ENCODE data around the gene RAB35.

The RAB35 gene

DNA sequence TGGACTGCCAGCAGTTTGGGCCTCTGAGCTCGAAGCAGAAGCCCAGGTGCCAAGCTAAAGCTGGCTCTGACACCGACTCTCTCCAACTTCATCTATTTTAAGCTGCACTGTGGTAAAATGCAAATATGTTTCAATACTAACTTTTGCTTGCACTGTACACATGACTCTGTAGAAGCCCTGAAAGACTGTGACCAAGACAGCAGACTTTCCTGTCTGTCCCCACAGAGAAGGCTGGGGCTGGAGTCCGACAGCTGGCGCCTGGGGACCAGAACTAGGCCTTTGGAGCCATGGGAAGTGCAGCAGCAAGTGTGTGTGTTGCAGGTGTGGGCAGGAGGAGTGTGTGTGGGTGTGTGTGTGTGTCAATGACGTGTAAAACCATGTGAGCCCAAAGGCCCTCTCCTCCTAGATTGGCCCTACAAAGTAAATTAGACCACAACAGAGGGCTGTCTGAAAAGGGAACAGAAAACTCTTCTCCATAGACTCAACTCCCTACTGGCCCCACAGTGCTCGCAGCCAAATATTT, 16.4 kb upstream of the RAB35 start:
- DNase-seq (ENCODE audit: low read depth), result no peak

DNA sequence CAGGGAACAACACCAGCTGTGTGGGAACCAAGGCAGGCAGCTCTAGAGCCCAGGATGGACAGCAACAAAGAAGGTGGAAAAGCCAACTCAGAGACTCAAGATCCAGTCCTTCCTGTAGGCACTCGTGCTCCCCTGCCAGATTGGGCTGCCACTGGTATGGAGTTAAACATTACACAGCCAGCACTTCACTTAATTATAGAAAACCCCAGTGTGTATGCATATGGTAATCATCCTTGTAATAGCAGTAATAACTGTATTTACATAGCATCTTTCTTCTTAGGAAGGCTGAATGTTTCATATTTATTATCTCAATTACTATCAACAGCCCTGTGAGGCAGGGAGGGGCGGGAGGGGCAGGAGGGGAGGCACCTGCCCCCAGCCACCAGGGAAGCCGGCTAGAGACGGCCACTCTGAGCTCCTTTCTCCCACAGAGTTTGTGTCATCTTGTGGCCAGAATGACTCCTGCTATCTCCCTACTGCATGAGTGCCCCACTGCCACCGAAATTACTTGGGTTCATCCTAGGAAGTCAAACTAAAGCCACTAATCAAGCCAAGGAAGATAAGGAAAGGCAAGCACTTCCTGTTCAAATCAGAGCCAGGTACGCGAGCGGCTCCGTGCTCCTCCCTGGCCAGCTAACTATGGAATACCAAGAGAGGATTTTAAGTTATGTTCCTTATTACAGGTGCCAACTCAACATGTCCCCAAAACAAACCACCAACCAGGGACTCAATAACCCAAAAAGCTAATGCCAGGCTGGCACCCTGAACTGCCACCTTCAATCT, 15.7 kb upstream of the RAB35 start:
- no peak for DNase-seq (ENCODE audit: low read depth)

DNA sequence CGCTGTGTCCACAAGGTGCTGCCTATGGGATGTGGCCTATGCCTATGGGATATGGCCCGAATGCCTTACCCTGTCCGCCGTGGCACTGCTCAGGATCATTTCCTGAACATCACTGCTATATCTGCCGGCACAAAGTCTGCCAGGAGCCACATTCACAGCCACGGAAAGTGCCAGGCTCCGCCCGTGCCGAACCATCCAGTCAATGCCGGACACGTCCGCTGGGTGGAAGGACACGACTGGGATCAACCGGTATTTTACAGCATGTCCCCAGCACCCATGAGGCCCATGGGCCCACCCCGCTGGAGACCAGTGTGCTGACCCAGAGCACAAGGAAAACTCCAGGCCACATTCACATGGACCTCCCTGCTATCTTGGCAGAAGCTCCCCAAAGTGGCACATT, 14.6 kb upstream of the RAB35 start:
- no peak for DNase-seq (ENCODE audit: low read depth)

DNA sequence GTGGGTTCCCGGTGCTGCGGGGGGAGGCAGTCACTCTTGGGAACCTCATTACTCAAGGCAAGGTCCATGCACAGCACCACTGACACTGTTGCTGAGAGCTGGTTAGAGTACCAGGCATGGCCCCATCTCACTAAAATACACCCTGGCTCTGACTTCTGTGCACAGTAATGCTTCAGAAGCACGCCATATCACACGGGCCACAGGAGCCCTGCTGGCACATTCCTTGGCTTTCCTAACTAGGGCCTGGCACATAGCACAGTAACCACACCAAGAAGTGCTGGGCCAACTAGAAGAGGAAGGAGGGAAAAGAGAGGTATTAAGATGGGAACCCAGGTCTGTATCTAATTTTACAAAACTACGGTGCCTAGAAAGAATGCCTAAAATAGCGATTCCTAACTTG, 13.5 kb upstream of the RAB35 start:
- DNase-seq (ENCODE audit: low read depth), result no peak

DNA sequence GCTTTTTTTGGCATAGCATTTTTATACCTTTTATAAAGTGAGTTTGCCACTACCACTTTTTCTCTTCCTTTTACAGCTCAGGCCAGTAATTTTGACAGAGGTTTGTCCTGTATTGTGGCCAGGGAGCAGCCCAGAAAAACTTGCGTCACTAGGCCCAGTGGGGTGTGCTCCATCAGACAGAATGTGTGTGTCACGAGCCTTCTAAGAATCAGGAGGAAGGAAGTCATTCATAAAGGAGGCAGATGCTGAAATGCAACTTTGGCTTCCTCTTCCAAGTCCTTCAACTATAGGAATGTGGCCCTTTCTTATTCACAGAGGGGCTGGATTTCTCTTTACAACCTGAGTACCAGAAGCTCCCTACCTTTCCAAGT, 10.1 kb upstream of the RAB35 start:
- DNase-seq (ENCODE audit: low read depth), result no peak

DNA sequence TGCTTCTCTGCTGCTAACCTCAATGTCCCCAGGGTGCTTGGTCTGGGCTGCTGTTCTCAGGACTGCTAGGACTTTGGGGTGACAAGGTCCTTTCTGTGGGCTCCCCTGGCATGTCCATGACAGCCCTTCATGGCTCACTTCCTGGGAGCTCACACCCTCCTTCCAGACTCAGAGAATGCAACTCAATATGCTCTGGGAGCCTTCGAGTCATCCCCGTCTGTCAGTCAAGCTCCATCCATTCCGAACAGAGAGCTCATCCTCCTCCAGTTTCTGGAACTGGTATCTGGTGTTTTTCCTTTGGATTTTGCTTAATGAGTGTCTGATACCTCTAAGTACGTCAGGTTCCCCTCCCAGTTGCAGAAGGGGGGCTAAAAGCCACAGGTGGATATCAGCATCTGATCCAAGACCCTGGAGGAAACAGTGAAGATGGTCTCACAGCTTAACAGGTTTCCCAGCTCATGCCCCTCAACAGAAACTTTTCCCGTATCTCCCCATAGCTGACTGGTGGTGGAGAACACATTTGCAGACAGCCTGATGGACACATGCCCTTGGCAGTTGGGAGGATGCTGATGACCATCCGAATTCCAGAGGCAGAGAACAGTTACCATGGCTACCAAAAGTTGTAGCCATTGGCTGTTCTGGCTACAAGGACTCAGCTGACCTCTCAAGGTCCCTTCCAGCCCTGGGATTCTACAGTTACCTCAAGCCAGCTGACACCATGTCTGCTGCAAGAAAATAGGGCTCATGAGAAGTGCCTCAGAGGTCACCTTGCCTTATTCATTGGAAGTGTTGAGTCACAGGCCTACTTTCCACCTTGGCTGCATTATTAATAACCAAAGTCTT, 9.5 kb upstream of the RAB35 start:
- no peak for DNase-seq (ENCODE audit: low read depth)

DNA sequence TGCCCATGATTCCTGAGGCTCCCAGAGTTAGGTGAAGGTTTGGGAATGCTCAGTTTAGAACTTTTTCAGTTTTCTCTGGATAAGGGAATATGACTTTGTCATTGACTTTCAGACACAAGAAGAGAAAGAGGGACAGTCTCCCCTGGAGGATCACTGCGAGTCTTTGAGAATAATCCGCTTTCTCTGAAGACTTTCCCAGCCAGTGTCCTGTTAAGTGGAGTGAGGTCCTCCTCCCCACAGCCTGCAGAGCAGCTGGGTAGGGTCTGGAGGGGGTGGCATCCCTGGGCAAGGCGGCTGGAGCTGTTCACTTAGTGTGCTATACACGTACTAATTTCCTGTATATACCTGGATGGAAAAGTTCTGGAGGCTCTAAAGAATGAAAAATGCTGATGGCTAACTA, 8.5 kb upstream of the RAB35 start:
- DNase-seq (ENCODE audit: low read depth), result no peak

DNA sequence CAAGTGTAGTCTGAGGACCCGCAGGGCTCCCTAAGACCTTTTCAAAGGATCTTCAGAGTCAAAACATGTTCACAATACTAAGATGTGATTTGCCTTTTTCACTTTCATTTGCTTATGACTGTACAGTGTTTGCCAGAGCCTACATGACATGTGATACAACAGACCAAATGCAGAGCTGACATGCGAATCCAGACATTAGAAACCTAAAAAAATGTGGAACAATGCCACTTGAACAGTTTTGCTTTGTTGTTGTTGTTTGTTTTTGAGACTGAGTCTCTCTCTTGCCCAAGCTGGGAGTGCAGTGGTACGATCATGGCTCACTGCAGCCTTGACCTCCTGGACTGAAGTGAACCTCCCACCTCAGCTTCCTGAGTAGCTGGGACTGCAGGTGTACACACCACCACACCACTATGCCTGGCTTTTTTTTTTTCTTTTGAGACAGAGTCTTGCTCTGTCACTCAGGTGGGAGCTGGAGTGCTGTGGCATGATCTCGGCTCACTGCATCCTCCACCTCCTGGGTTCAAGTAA, 5.3 kb upstream of the RAB35 start:
- DNase-seq (ENCODE audit: low read depth), result no peak

DNA sequence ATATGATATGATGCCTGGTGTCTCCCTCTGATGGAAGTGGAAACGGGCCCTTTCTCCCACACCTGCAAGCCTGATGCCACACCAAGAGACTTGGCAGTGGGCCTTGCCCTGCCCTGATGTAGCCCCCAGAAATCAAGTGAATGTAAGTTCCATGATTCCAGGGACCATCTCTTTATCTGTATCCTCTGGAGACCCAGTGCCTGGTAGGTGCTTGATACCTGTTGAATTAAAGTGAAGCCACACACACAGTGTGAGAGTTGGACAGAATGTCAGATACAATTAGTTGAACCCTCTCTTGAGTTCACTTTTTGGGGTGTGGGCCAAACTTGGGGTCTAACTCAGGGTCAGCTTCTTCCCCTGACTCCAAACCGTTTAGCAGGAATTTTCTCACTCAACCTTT, 4.8 kb upstream of the RAB35 start:
- DNase-seq (ENCODE audit: low read depth), result no peak

DNA sequence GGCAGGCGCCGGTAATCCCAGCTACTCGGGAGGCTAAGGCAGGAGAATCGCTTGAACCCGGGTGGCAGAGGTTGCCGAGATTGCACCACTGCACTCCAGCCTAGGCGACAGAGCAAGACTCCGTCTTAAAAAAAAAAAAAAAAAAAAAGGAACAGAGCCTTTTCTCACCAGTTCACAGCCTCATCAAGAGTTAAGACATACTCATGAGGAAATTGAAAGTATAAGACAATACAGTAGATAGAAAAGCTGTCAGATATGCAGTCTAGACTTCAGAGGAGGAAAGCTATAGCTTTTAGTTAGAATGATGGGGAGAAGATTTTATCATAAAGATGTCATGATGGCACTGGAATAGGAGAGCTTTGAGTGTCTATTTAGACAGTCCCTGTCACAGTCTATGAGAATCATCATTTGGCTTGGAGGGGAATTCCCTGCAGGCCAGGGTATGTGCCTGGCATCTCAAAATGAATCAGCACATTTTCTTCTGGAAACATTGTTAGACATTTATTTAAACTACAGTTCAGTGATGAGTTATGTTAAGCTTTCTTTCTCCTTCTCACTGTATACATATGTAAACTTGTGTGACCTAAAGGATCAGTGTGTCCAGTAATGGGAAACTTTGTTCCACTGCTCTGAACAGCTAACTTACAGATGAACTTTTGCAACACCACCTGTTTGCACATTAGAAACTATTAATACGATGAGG, 2.9 kb upstream of the RAB35 start:
- no peak for DNase-seq (ENCODE audit: low read depth)

DNA sequence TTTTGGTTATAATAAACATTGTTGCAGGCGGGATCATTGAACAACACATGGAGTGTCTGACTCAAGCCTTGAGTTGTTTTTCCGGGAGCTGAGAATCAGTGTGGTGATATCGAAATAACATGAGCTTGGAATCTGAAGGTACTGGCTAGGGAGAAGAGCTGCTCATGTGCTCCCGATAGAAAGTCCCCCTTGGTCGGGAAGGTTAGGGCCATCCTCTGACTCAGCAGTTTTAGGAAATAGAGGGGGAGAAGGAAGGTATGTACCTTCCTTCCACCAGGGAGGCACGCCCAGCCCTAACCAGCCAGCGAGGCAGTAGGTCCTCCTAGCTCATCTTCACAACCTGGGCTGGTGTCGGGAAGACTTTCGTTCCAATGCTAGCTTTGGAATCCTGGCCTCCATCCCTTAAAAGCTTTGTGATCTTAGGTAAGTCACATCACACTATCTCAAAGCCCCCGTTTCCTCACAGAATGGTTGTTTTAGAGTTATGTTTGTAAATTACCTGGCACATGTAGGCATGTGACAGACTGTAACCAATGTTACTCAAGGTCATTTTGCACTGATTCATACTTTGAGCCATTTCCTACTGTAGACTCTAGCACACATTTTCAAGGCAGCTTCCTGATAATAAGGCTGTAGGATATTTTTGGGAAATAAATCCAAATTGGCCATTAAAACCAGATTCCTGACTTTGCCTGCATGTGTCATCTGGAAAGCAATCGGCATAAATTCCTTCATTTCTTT, 1.9 kb upstream of the RAB35 start:
- no peak for DNase-seq (ENCODE audit: low read depth)

DNA sequence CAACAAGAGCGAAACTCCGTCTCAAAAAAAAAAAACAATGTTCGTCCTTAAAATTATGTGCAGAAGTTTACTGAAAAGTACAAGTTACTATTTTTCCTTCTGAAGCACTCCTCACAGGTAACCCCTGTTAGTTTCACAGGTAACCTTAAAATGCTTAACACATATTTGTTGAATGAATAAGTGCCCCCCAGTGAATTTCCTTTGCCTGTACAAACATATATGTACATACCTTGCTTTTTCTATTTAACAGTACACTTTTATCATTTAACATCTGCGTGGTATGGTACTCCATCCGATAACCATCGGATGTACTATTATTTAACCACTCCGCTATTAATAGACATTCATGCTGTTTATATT, 1.4 kb upstream of the RAB35 start:
- no peak for DNase-seq (ENCODE audit: low read depth)

DNA sequence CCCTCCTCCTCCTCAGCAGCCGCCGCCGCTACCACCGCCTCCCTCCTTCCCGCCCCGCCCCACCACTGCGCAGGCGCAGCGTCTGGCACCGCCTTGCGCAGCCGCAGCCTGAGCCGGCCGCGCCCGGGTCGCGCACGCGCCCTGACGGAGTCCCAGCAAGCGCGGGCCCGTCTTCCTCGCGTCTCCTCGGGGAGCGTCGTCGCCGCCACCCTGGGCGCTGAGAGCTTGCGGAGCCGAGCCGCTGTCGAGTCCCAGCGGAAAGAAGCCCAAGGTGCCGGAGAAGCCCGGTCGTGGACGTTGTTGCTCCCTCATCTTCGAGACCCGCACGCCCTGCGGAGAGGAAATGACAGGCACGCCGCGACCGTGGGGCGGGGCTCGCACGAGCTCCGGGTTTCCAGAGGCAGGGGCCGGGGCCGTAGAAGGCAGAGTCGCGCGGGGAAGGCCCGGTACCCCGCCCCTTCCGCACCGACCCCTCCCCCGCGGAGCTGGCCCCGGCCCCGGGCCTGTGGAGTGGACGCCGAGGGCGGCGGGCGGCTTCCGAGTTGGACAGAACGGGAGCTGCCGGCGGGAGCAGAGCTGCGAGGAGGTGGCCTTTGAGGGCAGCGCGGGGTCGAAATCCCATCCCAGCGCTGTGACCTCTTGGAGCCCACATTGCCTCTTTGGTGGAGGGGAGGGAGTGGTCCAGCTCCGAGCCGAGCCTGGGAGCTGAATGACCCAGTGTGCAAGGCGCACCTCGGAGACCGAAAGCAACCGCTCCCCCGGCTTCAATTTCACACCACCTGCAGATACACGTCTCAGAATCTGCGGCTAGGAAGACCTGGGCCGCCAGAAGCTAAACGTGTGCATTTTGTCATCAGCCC, 469 bp upstream of the RAB35 start:
- peak; percentile 43 for DNase-seq (ENCODE audit: low read depth)

DNA sequence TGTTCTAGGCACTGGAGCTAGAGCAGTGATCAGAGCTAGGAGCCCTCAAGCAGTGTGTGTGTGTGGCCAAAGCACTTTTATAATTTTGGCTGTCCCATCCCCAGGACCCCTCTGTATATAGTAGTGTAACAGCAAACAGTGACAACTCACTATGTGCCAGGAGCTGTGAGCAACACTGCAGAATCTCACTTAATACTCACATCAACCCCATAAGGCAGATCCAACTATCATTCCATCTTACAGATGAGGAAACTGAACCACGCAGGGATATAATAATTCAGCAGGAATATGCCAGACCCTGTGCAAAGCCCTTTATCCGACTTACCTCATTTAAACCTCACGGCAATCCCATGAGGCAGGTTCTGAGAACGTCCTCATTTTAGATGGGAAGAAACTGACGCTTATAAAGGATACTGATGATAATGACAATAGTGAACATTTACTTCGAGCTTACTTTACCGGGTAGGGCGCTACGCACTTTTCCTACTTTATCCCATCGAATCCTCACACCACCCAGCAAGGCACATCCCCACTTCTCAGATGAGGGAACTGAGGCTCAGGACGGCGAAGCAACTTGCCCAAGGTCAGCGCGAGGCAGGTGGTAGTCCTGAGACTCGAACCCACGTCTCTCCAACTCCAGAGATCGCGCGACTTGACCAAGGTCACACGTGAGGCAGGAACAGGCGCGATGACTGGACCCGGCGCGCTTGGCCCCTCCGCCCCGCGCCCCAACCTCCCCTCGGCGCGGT, 687 bp downstream of the RAB35 start:
- DNase-seq (ENCODE audit: low read depth), result no peak

DNA sequence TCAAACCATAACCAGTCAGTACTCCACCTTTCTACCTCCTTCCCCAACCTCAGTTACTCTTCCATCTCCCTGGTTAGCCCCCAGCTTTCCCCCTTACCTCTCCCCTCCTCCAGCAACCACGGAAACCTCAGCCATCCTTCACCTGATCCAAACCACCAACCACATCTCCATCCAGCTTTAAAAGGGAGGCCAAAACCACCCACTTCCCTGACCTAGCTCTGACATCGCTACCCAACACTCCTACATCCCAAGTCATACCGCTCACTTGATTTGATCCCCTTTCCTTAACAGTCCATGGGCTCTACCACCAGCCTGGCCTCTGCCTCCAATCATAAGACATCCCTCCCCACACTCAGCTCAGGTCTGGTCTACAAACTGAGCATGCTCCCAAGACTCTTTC, 1.5 kb downstream of the RAB35 start:
- DNase-seq (ENCODE audit: low read depth), result no peak

DNA sequence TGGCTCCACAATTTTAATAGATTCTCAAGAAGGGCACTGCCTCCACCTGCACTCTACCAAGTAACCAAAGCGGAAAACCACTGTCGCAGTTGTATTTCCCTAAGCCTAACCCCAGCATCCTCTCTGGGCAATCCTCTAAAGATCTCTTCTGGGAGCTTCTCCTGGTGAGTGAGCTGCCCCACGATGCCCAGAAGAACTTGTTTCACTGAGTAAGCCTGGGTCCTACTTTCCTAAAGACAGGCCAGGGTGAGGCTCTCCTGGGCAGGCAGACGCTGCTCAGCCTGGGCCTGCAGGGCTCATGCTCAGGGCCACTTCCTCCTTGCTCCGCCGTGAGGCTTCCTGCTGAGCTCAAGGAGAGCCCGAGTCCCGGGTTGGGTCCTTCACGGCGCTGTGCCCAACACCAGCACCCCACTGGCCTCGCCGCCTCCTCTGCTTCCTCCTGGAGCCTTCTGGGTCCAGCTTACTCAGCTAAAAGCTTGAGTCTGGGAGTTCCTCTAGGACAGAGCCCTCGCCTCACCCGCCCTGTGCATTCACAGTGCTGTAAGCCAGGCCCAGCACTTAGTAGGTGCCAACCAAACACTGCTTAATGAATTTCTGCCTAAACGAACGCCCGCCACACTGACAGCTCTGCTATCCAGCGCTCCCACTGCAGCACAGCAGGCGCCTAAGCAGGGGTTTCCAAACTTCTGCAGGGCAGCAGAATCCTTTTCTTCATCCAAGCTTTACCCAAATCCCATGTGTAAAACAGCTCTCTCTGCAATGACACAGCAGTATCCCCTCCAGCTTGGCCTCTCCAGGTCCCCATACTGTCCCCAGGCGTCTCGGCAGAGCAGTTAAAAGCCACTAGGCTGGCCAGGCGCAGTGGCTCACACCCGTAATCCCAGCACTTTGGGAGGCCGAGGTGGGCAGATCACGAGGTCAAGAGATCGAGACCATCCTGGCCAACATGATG, 5.7 kb downstream of the RAB35 start:
- DNase-seq (ENCODE audit: low read depth), result no peak

DNA sequence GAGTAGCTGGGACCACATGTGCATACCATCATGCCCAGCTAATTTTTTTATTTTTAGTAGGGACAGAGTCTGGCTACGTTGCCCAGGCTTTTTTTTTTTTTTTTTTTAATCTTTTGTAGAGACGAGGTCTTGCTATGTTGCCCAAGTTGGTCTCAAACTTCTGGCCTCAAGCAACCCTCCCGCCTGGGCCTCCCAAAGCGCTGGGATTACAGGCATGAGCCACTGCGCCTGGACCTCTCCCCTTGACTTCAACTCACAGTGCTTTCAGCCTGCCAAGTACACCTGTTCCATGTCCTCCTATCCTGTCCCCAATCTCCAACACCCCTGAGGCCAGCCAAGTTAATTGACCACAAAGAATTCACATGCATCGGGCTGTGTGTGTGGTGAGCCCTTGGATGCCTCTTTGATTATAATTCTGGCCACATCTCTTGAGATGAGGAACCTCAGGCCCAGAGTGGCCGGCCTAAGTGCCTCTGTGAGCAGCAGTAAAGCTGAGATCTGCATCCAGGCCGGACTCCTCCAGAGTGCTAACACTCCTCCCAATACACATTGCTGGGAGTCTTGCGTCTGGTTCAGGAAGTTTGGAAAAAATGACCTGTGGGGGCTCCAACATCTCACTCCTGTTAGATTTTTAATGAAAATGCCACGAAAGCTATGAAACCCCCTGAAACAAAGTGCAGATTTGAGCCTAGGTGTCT, 6.8 kb downstream of the RAB35 start:
- no peak for DNase-seq (ENCODE audit: low read depth)

DNA sequence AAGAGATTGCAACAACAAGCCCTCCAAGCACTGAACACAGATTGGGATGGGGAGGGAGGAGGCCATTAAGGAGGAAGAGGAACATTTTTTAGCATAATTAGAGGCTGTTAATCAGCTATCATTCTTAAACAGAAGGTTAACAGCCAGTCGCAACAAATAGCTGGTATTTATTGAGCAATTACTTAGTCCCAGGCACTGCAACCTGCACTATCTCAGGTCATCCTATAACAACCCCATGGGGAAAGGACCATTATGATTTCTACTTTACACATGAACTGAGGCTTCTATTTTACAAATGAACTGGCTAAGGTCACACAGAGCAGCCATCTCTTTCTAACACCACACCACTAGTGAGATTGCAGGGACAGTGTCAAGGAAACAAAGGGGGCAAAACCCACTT, 10.4 kb downstream of the RAB35 start:
- no peak for DNase-seq (ENCODE audit: low read depth)
